Choroid plexus epithelial cell (primary cell): ENCODE data around the gene DNAAF9.

Source experiments
- DNase-seq: peaks from one replicate; pipeline ENCODE4 v3.0.0-alpha.2; 2010; ENCODE audit warnings: low read depth
- H3K4me3 ChIP-seq: 2 replicates; pipeline ENCODE4 v1.5.1; 2011; ENCODE audit warnings: low read depth, mild to moderate bottlenecking, control low read depth, low read length, moderate library complexity
- TF ChIP-seq, protein P1 (sequence below): conservative IDR thresholded peaks from 2 replicates; pipeline ENCODE4 v1.5.1; 2011; ENCODE audit warnings: low read depth, mild to moderate bottlenecking, control low read depth, inconsistent platforms, low read length, moderate library complexity

Gene DNAAF9

DNA sequence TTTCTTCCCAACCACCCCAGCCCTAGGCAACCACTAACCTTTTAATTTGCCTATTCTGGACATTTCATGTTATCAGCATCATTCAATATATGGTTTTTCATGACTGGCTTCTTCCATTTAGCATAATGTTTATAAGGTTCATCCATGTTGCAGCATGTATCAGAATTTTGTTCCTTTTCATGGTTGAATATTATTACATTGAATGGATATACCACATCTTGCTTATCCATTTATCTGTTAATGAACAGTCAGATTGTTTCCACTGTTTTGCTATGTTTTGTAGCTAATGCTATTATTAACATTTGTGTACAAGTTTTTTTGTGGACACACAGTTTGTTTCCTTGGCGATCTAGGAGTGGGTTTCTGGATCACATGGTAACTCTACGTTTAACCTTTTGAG, 3.0 kb upstream of the DNAAF9 start:
- DNase-seq = no peak
- TF ChIP-seq, protein P1, sequence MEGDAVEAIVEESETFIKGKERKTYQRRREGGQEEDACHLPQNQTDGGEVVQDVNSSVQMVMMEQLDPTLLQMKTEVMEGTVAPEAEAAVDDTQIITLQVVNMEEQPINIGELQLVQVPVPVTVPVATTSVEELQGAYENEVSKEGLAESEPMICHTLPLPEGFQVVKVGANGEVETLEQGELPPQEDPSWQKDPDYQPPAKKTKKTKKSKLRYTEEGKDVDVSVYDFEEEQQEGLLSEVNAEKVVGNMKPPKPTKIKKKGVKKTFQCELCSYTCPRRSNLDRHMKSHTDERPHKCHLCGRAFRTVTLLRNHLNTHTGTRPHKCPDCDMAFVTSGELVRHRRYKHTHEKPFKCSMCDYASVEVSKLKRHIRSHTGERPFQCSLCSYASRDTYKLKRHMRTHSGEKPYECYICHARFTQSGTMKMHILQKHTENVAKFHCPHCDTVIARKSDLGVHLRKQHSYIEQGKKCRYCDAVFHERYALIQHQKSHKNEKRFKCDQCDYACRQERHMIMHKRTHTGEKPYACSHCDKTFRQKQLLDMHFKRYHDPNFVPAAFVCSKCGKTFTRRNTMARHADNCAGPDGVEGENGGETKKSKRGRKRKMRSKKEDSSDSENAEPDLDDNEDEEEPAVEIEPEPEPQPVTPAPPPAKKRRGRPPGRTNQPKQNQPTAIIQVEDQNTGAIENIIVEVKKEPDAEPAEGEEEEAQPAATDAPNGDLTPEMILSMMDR = no peak
- H3K4me3 ChIP-seq = no peak overlapping the region

DNA sequence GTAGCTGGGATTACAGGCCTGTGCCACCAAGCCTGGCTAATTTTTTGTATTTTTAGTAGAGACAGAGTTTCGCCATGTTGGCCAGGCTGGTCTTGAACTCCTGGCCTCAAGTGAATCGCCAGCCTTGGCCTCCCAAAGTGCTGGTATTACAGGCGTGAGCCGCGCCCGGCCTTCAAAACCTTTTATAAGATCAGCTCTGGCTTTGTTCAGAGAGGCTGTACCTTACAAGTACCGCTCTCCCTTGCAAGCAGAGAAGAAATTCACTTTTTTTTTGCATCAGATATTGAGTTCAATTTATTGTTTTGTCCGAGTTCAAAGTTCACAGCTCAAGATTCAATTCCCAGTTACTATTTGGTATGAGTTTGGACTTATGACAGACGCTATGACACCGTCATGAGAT, 1.9 kb upstream of the DNAAF9 start:
- TF ChIP-seq, protein P1 = no peak
- no peak for DNase-seq
- no peak overlapping the region for H3K4me3 ChIP-seq

DNA sequence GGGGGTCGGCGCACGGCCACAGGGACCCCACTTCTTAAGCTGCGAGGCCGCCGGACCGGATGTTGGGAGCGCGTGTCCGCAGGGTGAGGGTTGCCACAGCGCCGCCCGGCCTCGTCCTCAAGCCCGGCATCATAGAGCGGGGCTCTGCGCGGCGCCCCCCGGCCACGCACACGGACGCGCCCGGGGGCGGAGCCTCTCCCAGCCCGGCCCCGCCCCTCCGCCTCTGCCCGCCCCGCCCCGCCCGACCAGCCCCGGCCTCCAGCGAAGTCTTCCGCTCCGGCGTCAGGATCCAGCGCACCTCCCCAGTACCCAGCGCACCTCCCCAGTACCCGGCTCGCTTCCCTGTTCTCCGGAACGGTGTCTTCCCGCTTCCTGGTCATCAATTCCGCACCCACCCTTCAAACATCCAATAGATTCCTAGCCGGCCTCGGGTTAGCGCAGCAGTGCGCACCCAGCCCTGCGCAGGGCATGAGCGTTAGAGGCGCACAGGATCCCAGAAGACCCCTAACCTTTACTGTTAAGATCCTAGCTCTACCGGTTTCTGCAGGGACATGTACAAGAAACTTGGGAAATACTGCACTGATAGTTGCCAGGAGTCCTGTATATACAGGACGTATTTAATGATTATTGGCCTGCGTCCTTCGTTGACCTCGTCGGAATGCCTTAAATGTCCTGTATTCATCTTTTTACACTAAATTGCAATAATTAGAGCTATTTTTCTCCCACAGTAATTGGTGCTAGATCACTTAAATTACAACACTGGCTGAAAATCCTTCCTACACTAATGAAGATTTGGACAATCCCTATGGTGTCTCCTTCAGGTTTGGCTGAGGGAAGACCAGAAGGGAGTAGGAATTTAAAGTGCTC, 535 bp upstream of the DNAAF9 start:
- H3K4me3 ChIP-seq = peak overlapping the region; percentile 85
- DNase-seq = peak; percentile 79
- TF ChIP-seq, protein P1 = no peak

DNA sequence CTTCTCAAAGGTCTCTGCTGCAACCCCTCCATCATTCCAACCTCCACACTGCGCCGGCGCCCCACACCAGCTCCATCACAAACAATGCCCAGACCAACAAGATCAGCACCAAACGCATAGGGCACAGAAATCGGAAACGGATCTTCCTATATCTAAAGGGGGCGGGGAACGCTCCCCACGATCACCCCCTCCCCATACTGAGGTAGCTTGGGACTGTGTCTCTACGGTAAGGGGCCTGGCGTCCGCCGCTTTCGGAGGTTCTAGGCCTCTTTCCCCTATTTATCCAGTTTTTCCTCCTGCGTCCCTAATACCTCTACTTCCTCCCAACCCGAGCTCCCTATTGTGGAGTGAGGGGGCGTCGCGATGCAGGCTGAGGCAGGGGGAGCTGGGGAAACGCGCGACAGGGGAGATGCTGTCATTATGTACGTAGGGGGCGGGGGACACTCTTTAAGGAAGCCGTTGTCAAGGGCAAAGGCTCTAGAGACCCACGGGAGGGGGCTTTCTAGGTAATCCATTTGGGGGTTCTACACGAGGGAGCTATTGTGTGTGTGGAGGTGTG, 909 bp downstream of the DNAAF9 start:
- peak overlapping the region; percentile 85 for H3K4me3 ChIP-seq
- TF ChIP-seq, protein P1 = no peak
- DNase-seq = peak; percentile 16

DNA sequence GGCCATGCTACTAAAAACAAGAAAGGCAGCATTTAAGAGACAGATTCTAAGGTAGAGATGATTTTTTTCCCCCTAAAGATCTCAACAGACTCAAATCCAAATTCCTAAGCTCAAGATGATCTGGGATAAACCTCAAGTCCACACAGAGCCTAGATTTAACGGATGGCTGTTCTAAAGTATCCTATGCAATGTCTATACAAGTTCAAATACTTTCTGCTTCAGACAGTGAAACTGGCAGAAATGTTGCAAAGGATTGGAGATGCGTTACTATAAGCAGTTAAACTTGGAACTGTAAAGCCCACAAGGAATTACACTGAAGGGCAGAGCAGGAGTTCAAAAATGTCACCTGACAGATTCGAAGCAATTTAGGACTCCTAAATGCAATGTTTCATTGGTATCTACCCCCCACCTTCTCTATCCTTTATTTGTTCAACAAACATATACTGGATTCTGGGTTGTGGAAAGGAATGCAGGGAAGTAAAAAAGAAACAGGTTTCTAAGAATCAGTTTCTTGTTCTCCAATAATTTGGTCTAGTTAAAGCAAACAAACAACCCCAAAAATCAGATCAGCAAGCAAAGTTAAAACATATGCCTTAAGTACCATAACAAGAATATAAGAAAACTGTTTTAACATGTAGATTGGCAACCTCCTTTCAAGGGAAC, 1.6 kb downstream of the DNAAF9 start:
- peak overlapping the region; percentile 85 for H3K4me3 ChIP-seq
- peak; percentile 16 for DNase-seq
- TF ChIP-seq, protein P1 = no peak

DNA sequence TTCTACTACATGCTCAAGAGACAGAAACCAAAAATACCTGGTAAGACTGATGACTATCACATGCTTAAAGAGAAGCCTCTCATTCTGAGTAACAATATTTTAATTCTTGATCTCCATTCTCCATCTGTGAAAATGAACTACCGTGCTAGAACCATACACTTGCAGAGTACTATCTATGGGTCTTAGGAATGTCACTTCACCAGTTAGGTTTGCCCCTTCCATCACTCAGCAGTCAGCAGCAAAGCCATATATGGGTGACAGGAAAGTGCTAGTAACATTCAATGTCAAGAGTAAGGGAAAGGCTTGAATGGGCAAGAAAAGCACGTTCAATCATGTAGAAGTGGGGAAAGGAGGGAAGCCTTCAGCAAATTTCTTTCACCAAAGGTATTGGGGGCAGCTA, 2.3 kb downstream of the DNAAF9 start:
- H3K4me3 ChIP-seq = no peak overlapping the region
- DNase-seq = no peak
- TF ChIP-seq, protein P1 = no peak
